GM20431 (cell line): ENCODE results near the gene RPRD1B.

Experiments
- in situ Hi-C: fragments of 300-500 bp; cut with MseI, MboI; formaldehyde crosslinking; loops from one replicate; pipeline ENCODE4 v1.15.0; 2020; ENCODE audit warnings: low sequenced_read_pairs; ENCODE audit not compliant: unreplicated experiment

RPRD1B gene

GRCh38 chr20:38113401-38114325, 80.1 kb downstream of the RPRD1B start:
- in situ Hi-C loops: no loop called here

GRCh38 chr20:38114353-38114791, 80.8 kb downstream of the RPRD1B start:
- in situ Hi-C loops: no loop called here

GRCh38 chr20:38115205-38115604, 81.7 kb downstream of the RPRD1B start:
- in situ Hi-C loops: no loop called here

GRCh38 chr20:38115896-38116295, 82.3 kb downstream of the RPRD1B start:
- in situ Hi-C loops: no loop called here

GRCh38 chr20:38116409-38117165, 83.0 kb downstream of the RPRD1B start:
- in situ Hi-C loops: no loop called here

GRCh38 chr20:38117205-38117604, 83.7 kb downstream of the RPRD1B start:
- in situ Hi-C loops: no loop called here

- in situ Hi-C loops: no loop called here
Measured at GRCh38 chr20:38117635-38118034, 84.1 kb downstream of the RPRD1B start.

- in situ Hi-C loops: no loop called here
Measured at GRCh38 chr20:38119446-38119845, 85.9 kb downstream of the RPRD1B start.

- in situ Hi-C loops: no loop called here
Measured at GRCh38 chr20:38120625-38120988, 87.1 kb downstream of the RPRD1B start.

GRCh38 chr20:38121741-38122140, 88.2 kb downstream of the RPRD1B start:
- in situ Hi-C loops: no loop called here

- in situ Hi-C loops: no loop called here
Measured at GRCh38 chr20:38123021-38123587, 89.6 kb downstream of the RPRD1B start.

- in situ Hi-C loops: no loop called here
Measured at GRCh38 chr20:38125157-38126056, 91.9 kb downstream of the RPRD1B start.

- in situ Hi-C loops: no loop called here
Measured at GRCh38 chr20:38126146-38126921, 92.8 kb downstream of the RPRD1B start.

GRCh38 chr20:38126932-38127621, 93.5 kb downstream of the RPRD1B start:
- in situ Hi-C loops: no loop called here

GRCh38 chr20:38127920-38128528, 94.5 kb downstream of the RPRD1B start:
- in situ Hi-C loops: no loop called here

GRCh38 chr20:38128691-38129090, 95.1 kb downstream of the RPRD1B start:
- in situ Hi-C loops: no loop called here

GRCh38 chr20:38129248-38129865, 95.8 kb downstream of the RPRD1B start:
- in situ Hi-C loops: no loop called here
